Suprapubic skin (tissue), 4 donors: ENCODE measurements around the gene PROK2. TPM values are rescaled to one million over a fixed set of nuclear protein-coding genes. Genes with fewer than 3 reads are reported as not detected.

ENCODE experiments used
- DNase-seq, 2 donors: peaks; one replicate each; pipeline ENCODE4 v3.0.0-alpha.2; 2019; ENCODE audit warnings: low spot score in 2 of 2
- H3K27ac ChIP-seq: fragments of 200-600 bp; sonication (generic); one replicate; pipeline ENCODE4 v1.5.1; 2019
- H3K27me3 ChIP-seq: fragments of 200-600 bp; sonication (generic); one replicate; pipeline ENCODE4 v1.5.1; 2019
- H3K36me3 ChIP-seq: fragments of 200-600 bp; sonication (generic); one replicate; pipeline ENCODE4 v1.5.1; 2019
- H3K4me1 ChIP-seq: fragments of 200-600 bp; sonication (generic); one replicate; pipeline ENCODE4 v1.5.1; 2019
- H3K4me3 ChIP-seq: fragments of 200-600 bp; sonication (generic); one replicate; pipeline ENCODE4 v1.5.1; 2019; ENCODE audit warnings: mild to moderate bottlenecking
- H3K9me3 ChIP-seq: fragments of 200-600 bp; sonication (generic); one replicate; pipeline ENCODE4 v1.5.1; 2019
- CTCF ChIP-seq, 2 donors: fragments of 200-600 bp in 1 of 2; fragments of 450-650 bp in 1 of 2; sonication (generic) in 1 of 2; IDR thresholded peaks; one replicate each; pipeline ENCODE4 v1.5.1; 2016 to 2019; ENCODE audit warnings: antibody characterized with exemption in 2 of 2, mild to moderate bottlenecking in 1 of 2, moderate library complexity in 1 of 2
- EP300 ChIP-seq: sonication (generic); formaldehyde crosslinking; IDR thresholded peaks from one replicate; pipeline ENCODE4 v1.6.1; 2017; ENCODE audit warnings: antibody characterized with exemption
- POLR2A ChIP-seq, 2 donors: fragments of 450-650 bp; IDR thresholded peaks; one replicate each; pipeline ENCODE4 v1.6.1; 2017; ENCODE audit warnings: antibody characterized with exemption in 2 of 2, mild to moderate bottlenecking in 2 of 2, moderate library complexity in 2 of 2
- POLR2AphosphoS5 ChIP-seq, 3 donors: sonication (generic); formaldehyde crosslinking; IDR thresholded peaks; one replicate each; pipeline ENCODE4 v1.6.1; 2017; ENCODE audit warnings: antibody characterized with exemption in 3 of 3
- WGBS: methylation state at CpG from one replicate; pipeline ENCODE4 v1.1.5; 2018; 5-methylcytosine and 5-hydroxymethylcytosine counted together
- total RNA-seq, 4 donors: library from RNA; depleted of rRNA; stranded (reverse); fragments of >200 nt; gene quantifications; one replicate each; pipeline ENCODE4 v1.1.0, GENCODE V29; 2016

PROK2 gene
- total RNA-seq, 4 donors from 2014 or later: not detected

- Histone ChIP-seq H3K27ac (no peak overlapping the region), H3K27me3 (peaks cover 45% of the 10 kb centered on the region), H3K4me1 (peaks cover 7% of the 10 kb centered on the region), H3K36me3 (no peaks in the 10 kb centered on the region), H3K4me3 (no peak overlapping the region), H3K9me3 (no peaks in the 10 kb centered on the region)
- WGBS: 91% methylated on average over 2 of the region's 2 CpGs
- no peak for DNase-seq
- TF ChIP-seq POLR2AphosphoS5 (IDR thresholded peaks at IDR 0.05) (no peak), POLR2A (IDR thresholded peaks at IDR 0.05) (no peak), EP300 (no peak), CTCF (IDR thresholded peaks at IDR 0.05) (no peak)
Observed at GRCh38 chr3:71758091-71758490, 26.9 kb downstream of the PROK2 start.

DNA sequence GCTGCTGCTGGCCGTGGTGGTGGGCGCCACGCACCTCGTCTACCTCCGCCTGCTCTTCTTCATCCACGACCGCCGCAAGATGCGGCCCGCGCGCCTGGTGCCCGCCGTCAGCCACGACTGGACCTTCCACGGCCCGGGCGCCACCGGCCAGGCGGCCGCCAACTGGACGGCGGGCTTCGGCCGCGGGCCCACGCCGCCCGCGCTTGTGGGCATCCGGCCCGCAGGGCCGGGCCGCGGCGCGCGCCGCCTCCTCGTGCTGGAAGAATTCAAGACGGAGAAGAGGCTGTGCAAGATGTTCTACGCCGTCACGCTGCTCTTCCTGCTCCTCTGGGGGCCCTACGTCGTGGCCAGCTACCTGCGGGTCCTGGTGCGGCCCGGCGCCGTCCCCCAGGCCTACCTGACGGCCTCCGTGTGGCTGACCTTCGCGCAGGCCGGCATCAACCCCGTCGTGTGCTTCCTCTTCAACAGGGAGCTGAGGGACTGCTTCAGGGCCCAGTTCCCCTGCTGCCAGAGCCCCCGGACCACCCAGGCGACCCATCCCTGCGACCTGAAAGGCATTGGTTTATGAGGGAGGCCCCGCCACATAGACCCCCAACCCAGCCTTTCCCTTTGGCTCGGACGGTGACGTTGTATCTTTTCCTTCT lies 30.2 kb downstream of the PROK2 start:
- no peak for DNase-seq
- Histone ChIP-seq H3K4me1 (peaks cover 12% of the 10 kb centered on the region), H3K36me3 (no peaks in the 10 kb centered on the region), H3K27ac (no peak overlapping the region), H3K27me3 (peaks cover 32% of the 10 kb centered on the region), H3K9me3 (no peaks in the 10 kb centered on the region), H3K4me3 (peak overlapping the region; percentile 59)
- WGBS: 75% methylated on average over 7 of the region's 65 CpGs
- TF ChIP-seq EP300 (no peak), POLR2AphosphoS5 (IDR thresholded peaks at IDR 0.05) (no peak), POLR2A (IDR thresholded peaks at IDR 0.05) (no peak), CTCF (IDR thresholded peaks at IDR 0.05) (no peak)

DNA sequence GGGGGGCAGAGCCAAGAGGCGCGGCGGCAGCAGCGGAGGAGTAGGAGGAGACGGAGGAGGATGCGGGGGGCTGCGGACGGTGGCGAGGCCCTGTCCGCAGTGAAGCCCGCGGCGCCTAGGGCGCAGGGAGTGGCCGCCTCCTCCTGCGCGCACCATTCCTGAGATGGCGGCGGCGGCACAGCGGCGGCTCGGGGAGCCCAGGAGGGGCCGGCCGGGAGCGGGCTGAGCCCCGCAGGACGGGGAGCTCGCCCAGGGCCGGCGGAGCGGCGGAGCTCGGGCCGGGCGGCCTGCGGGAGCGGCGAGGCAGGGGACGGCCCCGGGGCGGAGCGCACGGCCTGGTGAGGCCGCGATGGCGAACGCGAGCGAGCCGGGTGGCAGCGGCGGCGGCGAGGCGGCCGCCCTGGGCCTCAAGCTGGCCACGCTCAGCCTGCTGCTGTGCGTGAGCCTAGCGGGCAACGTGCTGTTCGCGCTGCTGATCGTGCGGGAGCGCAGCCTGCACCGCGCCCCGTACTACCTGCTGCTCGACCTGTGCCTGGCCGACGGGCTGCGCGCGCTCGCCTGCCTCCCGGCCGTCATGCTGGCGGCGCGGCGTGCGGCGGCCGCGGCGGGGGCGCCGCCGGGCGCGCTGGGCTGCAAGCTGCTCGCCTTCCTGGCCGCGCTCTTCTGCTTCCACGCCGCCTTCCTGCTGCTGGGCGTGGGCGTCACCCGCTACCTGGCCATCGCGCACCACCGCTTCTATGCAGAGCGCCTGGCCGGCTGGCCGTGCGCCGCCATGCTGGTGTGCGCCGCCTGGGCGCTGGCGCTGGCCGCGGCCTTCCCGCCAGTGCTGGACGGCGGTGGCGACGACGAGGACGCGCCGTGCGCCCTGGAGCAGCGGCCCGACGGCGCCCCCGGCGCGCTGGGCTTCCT lies 31.0 kb downstream of the PROK2 start, which contains the start of gene GPR27:
Gene GPR27 (plus strand): TSS at position 155 of the 909 bp plus-strand sequence. CDS start 195 bp downstream, at position 350.
- Histone ChIP-seq H3K4me1 (peaks cover 12% of the 10 kb centered on the region), H3K27me3 (peaks cover 32% of the 10 kb centered on the region), H3K9me3 (no peaks in the 10 kb centered on the region), H3K27ac (no peak within 1 kb of the TSS), H3K4me3 (peak within 1 kb of the TSS; percentile 59), H3K36me3 (no peaks in the 10 kb centered on the region)
- DNase-seq: no peak
- TF ChIP-seq POLR2A (IDR thresholded peaks at IDR 0.05) (no peak), POLR2AphosphoS5 (IDR thresholded peaks at IDR 0.05) (no peak), EP300 (no peak), CTCF (IDR thresholded peaks at IDR 0.05) (no peak)
- 1% methylated on average over 15 of the region's 131 CpGs for WGBS

DNA sequence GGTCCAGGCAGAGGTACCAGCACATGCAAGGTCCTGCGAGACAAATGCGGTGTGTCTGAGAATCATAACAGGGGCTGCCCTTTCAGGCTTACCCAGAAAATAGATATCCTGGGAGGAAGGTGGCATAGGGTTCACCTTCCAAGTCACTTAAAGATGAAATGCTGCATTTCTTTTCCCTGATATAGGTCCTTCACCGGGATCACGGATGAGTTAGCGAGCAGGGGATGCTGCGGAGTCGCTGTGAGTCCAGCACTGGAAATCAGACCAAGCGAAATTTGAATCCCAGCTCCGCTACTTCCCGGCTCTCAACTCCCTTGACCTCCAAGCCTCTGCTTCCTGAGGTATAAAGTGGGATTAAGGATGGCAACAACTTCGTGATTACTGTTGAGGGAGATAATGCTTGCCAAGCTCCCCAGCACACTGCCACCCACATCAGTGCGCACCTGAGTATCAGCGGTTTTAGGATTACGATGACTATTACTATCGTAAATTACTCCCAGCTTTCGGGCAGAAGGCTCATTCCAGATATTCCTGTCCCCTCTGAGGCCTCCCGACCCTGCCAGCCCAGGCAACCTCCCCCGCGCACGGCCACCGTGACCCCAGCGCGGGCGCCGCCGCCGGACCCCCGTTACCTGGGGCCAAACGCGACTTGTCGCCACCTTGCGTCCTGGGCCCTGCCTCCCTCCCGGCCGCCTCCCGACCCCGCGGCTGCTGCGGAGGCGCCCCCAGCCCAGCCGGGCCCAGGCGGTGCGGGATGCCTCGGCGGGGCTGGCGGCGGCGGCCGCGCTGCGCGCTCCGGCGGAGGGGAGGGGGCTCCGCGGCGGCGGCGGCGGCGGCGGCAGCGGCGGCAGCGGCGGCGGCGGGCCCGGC lies 31.9 kb downstream of the PROK2 start:
- no peak overlapping the region for H3K27ac ChIP-seq
- DNase-seq: no peak
- 33% methylated on average over 32 of the region's 68 CpGs for WGBS

More for the DNA sequence above, 31.9 kb downstream of the PROK2 start:
- Histone ChIP-seq H3K9me3 (no peaks in the 10 kb centered on the region), H3K4me3 (peak overlapping the region; percentile 59), H3K27me3 (peaks cover 32% of the 10 kb centered on the region), H3K36me3 (no peaks in the 10 kb centered on the region), H3K4me1 (peaks cover 12% of the 10 kb centered on the region)
- TF ChIP-seq POLR2A (IDR thresholded peaks at IDR 0.05) (no peak), EP300 (no peak), CTCF (IDR thresholded peaks at IDR 0.05) (no peak), POLR2AphosphoS5 (IDR thresholded peaks at IDR 0.05) (no peak)
